Measurements from ENCODE around the gene IL1R1.
A peak's percentile ranks its signal among the peaks of the same experiment; 100 is the strongest.

IL1R1 gene

GRCh38 chr2:102139851-102140250 is 2.7 kb upstream of the IL1R1 start:
- H3K4me3 ChIP-seq (ENCODE audit: control insufficient read depth, low read depth, low read length), result no peak overlapping the region
- DNase-seq (ENCODE audit: low read depth), result no peak
- TF ChIP-seq CTCF (conservative IDR thresholded peaks at IDR 0.05; ENCODE audit: control insufficient read depth, insufficient read depth, low read depth, low read length), result no peak

- TF ChIP-seq CTCF (conservative IDR thresholded peaks at IDR 0.05; ENCODE audit: control insufficient read depth, insufficient read depth, low read depth, low read length), result no peak
- no peak for DNase-seq (ENCODE audit: low read depth)
- no peak overlapping the region for H3K4me3 ChIP-seq (ENCODE audit: control insufficient read depth, low read depth, low read length)
These were observed 2.2 kb upstream of the IL1R1 start for GRCh38 chr2:102140377-102140776.

DNA sequence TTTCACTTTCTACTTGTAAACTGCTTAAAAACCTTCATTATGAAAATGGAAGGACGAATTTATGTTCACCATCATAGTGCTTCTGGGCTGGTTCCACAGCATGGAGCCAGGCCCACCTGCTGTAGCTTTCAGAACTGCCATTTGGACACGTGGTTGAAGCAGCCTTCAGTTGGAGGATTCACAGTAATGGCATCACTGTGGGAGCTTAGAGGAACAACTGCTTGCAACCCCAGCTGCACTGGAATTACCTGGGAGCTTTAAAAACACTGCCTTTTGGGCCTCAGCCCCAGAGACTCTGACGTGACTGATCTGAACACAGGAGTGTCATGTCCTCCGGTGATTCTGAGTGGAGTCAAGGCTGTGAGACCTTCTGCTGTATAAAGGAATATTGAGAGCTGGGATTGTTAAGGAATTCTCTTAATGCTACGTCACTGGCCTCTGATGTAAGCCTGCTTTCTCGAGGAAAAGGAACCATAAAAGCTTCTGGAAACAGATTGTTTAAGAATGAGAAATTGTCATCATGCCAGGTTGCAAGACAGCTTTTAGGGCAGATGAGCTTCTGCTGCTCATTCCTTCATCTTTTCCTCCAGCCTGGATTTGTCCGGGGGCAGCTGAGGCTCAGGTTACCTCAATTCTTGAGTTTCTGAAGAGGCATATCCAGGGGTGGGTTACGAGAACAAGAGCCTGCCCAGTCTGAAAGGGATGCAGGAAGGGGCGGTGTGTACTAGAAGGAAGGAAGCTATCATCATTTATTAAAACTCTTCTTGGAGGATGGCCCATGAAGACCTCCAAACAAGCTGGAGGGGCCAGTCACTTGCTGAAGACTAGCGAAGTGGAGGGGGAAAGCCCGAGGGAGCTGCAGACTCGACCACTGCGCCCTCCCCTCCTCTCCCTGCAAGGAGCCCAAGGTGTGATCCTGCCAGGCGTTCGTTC is 1.3 kb upstream of the IL1R1 start:
- no peak for TF ChIP-seq CTCF (conservative IDR thresholded peaks at IDR 0.05; ENCODE audit: control insufficient read depth, insufficient read depth, low read depth, low read length)
- H3K4me3 ChIP-seq (ENCODE audit: control insufficient read depth, low read depth, low read length), result peak overlapping the region; percentile 76
- peak; percentile 99 for DNase-seq (ENCODE audit: low read depth)

DNA sequence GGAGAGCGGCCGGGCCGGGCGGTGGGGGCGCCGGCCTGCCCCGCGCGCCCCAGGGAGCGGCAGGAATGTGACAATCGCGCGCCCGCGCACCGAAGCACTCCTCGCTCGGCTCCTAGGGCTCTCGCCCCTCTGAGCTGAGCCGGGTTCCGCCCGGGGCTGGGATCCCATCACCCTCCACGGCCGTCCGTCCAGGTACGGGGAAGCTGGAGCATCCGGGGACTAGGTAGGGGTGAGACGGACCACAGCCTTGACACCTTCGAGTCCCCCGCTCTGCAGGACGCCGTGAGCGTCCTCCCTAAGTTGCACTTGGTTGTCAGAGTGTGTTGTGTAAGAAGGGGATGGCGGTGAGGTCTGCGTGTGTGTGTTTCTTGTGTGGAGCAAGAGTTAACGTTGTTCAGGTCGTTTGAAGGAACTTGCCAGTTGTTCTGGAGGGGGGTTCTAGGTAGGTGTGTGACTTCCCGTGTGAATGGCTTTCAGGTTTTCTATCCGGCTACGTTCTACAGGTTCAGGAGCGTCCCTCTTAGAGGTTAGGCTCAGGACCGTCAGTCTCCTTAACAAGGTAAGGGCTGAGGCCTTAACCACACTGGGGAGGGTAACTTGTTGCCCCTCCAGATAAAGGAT is 393 bp downstream of the IL1R1 start:
- DNase-seq (ENCODE audit: low read depth), result peak; percentile 63
- no peak for TF ChIP-seq CTCF (conservative IDR thresholded peaks at IDR 0.05; ENCODE audit: control insufficient read depth, insufficient read depth, low read depth, low read length)
- peak overlapping the region; percentile 96 for H3K4me3 ChIP-seq (ENCODE audit: control insufficient read depth, low read depth, low read length)

- no peak for TF ChIP-seq CTCF (conservative IDR thresholded peaks at IDR 0.05; ENCODE audit: control insufficient read depth, insufficient read depth, low read depth, low read length)
- H3K4me3 ChIP-seq (ENCODE audit: control insufficient read depth, low read depth, low read length), result peak overlapping the region; percentile 96
- peak; percentile 65 for DNase-seq (ENCODE audit: low read depth)
These were observed 972 bp downstream of the IL1R1 start for GRCh38 chr2:102143450-102143985.

- DNase-seq (ENCODE audit: low read depth), result peak; percentile 70
- H3K4me3 ChIP-seq (ENCODE audit: control insufficient read depth, low read depth, low read length), result peak overlapping the region; percentile 96
- TF ChIP-seq CTCF (conservative IDR thresholded peaks at IDR 0.05; ENCODE audit: control insufficient read depth, insufficient read depth, low read depth, low read length), result no peak
These were observed 1.6 kb downstream of the IL1R1 start for GRCh38 chr2:102144128-102144527.

Measured in fibroblast of mammary gland (primary cell).